ACC112 (cell line): Measurements from ENCODE around the gene EPB41L4A.
"Not testable (repeated sequence)": the region's sequence is repeated elsewhere in the genome, so short reads cannot be mapped to it uniquely, and the experiment has no call there.

ENCODE experiments used
- H2AFZ ChIP-seq: fragments of 200-600 bp; sonication (generic); one replicate; pipeline ENCODE4 v1.6.0; 2017; ENCODE audit warnings: antibody characterized with exemption, low read length; ENCODE audit not compliant: unreplicated experiment
- H3K27ac ChIP-seq: fragments of 200-600 bp; sonication (generic); 2 replicates; pipeline ENCODE4 v1.5.1; 2014; ENCODE audit warnings: low read depth, mild to moderate bottlenecking, antibody characterized with exemption, low read length, moderate library complexity
- H3K27me3 ChIP-seq: fragments of 200-600 bp; sonication (generic); 2 replicates; pipeline ENCODE4 v1.6.1; 2014; ENCODE audit warnings: mild to moderate bottlenecking, antibody characterized with exemption, low read length, moderate library complexity, mixed read lengths; ENCODE audit not compliant: insufficient read depth
- H3K36me3 ChIP-seq: fragments of 200-600 bp; sonication (generic); 2 replicates; pipeline ENCODE4 v1.6.1; 2016; ENCODE audit warnings: mild to moderate bottlenecking, antibody characterized with exemption, low read length, moderate library complexity, mixed read lengths; ENCODE audit not compliant: insufficient read depth
- H3K4me1 ChIP-seq: fragments of 200-600 bp; sonication (generic); one replicate; pipeline ENCODE4 v1.6.1; 2016; ENCODE audit warnings: low read length, mixed read lengths; ENCODE audit not compliant: insufficient read depth, unreplicated experiment, control insufficient read depth
- H3K4me3 ChIP-seq: fragments of 200-600 bp; sonication (generic); 2 replicates; pipeline ENCODE4 v1.5.1; 2014; ENCODE audit warnings: mild to moderate bottlenecking, low read depth, low read length
- H3K79me2 ChIP-seq: fragments of 200-600 bp; sonication (generic); one replicate; pipeline ENCODE4 v1.6.0; 2016; ENCODE audit warnings: low read length; ENCODE audit not compliant: control insufficient read depth, unreplicated experiment, insufficient read depth

EPB41L4A gene

GRCh38 chr5:112216140-112216539 lies 202.9 kb downstream of the EPB41L4A start:
- Histone ChIP-seq H3K4me3 (no peak overlapping the region), H3K4me1 (no peaks in the 10 kb centered on the region), H2AFZ (no peak overlapping the region), H3K79me2 (no peaks in the 10 kb centered on the region), H3K27ac (no peak overlapping the region), H3K27me3 (peaks cover 5% of the 10 kb centered on the region), H3K36me3 (no peaks in the 10 kb centered on the region)

DNA sequence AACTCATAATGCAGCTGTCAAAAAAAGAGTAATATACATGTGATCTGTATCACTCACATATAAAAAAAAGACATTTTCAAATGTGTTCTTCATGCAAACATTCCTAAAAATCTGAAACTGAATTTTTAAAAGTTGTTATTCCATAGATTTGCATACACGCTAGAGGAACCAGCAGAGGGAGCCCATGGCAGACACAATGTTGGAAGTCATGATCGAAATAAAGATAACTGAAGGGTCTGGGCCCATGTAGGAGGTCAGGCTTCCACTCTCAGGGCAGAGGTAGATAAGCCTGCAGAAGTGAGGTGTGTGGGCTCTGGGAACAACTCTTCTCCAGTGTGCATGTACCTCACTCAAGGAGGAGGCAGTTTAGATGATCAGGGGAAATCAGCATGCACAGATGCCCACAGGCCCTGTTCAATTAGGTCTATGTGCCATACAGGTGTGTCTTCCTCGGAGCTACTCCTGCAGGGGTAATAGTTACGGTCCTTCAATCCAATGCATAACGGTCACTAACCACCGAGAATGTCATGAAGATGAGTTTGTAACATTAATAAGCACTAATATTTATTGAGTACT lies 208.6 kb downstream of the EPB41L4A start:
- no peaks in the 10 kb centered on the region for H3K4me1 ChIP-seq
- H3K27me3 ChIP-seq, result peaks cover 17% of the 10 kb centered on the region
- H3K27ac ChIP-seq, result no peak overlapping the region
- H3K79me2 ChIP-seq, result no peaks in the 10 kb centered on the region
- no peaks in the 10 kb centered on the region for H3K36me3 ChIP-seq
- no peak overlapping the region for H3K4me3 ChIP-seq
- H2AFZ ChIP-seq, result no peak overlapping the region

GRCh38 chr5:112208699-112209615 lies 210.1 kb downstream of the EPB41L4A start:
- Histone ChIP-seq H3K27me3 (peaks cover 20% of the 10 kb centered on the region), H2AFZ (no peak overlapping the region), H3K4me3 (no peak overlapping the region), H3K4me1 (no peaks in the 10 kb centered on the region), H3K79me2 (no peaks in the 10 kb centered on the region), H3K36me3 (no peaks in the 10 kb centered on the region), H3K27ac (no peak overlapping the region)

DNA sequence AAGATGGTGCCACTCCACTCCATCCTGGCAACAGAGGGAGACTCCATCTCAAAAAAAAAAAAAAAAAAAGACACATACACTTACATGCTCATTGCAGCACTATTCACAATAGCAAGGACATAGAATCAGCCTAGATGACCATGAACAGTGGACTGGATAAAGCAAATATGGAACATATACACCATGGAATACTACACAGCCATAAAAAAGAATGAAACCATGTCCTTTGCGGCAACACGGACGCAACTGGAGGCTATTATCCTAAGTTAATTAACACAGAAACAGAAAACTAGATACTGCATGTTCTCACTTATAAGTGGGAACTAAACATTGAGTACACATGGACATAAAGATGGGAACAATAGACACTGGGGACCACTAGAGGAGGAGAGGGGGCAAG lies 210.9 kb downstream of the EPB41L4A start:
- H3K4me1 ChIP-seq, H3K27ac ChIP-seq: not testable (repeated sequence)

DNA sequence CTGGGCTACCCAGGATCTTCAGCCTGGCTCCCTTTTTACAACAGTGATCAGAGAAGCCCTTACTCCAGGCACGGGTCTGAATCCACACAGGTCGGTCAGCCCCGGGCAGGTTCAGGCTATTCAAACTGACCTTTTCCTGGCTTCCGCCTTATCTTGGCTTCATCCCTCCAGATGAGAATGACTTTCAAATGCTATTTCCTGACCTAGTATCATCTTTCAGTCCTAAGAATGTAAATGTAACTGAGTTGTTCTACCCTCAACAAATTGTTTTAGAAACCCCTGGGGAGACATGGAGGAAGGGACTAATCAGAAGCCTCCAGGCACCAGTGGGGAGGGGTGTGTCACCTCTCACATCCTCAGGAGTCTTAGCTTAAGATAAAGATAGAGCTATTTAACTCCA lies 213.2 kb downstream of the EPB41L4A start:
- Histone ChIP-seq H3K27me3 (peaks cover 31% of the 10 kb centered on the region), H3K36me3 (no peaks in the 10 kb centered on the region), H2AFZ (no peak overlapping the region), H3K27ac (no peak overlapping the region), H3K4me1 (no peaks in the 10 kb centered on the region), H3K4me3 (no peak overlapping the region), H3K79me2 (no peaks in the 10 kb centered on the region)

More for the DNA sequence above, 210.9 kb downstream of the EPB41L4A start:
- H3K79me2 ChIP-seq, H3K4me3 ChIP-seq, H2AFZ ChIP-seq, H3K36me3 ChIP-seq: not testable (repeated sequence)
- H3K27me3 ChIP-seq, result peaks cover 20% of the 10 kb centered on the region

DNA sequence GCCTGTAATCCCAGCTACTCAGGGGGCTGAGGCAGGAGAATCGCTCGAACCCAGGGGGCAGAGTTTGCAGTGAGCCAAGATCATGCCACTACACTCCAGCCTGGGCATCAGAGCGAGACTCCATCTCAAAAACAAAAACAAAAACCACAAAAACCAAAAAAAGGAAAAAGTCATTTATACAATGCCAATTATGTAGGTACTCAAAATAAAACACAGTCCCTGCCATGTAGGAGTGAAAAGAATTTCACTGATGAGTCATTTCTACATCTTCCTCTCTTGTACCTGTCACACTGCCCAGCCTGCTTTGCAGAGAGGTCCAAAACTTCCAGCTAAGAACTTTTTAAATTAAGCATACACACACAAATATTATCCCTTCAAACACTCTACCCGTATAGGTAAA lies 215.8 kb downstream of the EPB41L4A start:
- Histone ChIP-seq H3K4me1 (no peaks in the 10 kb centered on the region), H2AFZ (no peak overlapping the region), H3K27ac (no peak overlapping the region), H3K4me3 (no peak overlapping the region), H3K36me3 (no peaks in the 10 kb centered on the region), H3K27me3 (peaks cover 52% of the 10 kb centered on the region), H3K79me2 (no peaks in the 10 kb centered on the region)

DNA sequence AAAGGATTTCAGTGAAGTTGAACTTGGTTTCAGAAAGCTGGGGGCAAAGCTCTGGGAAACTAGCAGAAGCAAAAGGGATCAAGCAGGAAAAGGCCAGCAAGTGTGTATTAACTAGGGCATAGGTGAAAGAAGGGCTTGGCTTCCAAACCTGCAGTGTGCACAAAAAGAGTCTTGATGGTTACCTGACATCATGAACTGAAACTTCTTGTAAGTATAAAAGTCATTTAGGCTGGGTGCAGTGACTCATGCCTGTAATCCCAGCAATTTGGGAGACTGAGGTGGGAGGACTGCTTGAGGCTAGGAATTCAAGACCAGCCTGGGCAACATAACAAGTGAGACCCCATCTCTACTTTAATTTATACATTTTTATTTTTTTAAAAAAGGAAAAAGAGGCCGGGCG lies 216.4 kb downstream of the EPB41L4A start:
- Histone ChIP-seq H3K4me1 (no peaks in the 10 kb centered on the region), H3K79me2 (no peaks in the 10 kb centered on the region), H3K36me3 (no peaks in the 10 kb centered on the region), H3K27ac (no peak overlapping the region), H3K27me3 (peaks cover 56% of the 10 kb centered on the region), H3K4me3 (no peak overlapping the region), H2AFZ (no peak overlapping the region)

DNA sequence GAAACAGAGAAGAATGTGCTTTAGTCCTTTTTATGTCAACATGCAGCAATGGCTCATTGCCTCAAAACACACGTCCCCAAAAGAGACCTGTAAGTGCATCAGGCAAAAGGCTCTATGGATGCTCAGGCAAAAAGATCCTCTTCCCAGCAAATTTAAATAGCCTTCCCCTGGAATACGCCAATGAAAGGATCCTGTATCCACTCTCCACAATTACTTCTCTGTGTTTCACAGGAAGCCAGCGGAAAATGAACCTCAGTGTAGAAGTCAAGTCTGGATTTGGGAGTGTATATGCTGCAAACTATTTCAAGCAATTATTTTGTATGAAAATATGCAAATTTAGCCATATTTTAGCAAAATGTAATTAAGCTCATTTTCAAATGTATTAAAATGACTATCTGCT lies 217.9 kb downstream of the EPB41L4A start:
- no peak overlapping the region for H2AFZ ChIP-seq
- no peaks in the 10 kb centered on the region for H3K79me2 ChIP-seq
- no peaks in the 10 kb centered on the region for H3K36me3 ChIP-seq
- H3K27ac ChIP-seq, result no peak overlapping the region
- H3K27me3 ChIP-seq, result peaks cover 61% of the 10 kb centered on the region
- no peaks in the 10 kb centered on the region for H3K4me1 ChIP-seq
- H3K4me3 ChIP-seq, result no peak overlapping the region

DNA sequence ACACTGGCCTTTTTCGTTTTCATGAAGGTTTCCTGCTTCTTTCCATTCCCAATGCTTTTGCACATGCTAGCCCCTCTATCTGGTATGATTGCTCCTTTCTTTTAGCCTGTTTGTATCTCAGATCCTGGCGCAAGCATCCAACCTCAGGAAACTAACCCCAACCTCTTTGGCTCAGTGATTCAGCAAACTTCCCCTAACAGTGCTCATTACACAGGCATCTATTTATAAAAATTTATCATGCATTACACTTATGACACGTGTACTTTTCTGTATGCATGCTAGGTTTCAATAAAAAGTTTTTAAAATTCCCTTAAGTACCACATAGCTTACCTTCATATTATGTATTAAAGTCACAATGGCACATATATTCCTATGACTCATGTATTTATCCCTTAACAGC lies 218.9 kb downstream of the EPB41L4A start:
- H3K4me1 ChIP-seq, result no peaks in the 10 kb centered on the region
- peaks cover 57% of the 10 kb centered on the region for H3K27me3 ChIP-seq
- no peak overlapping the region for H3K27ac ChIP-seq
- H3K36me3 ChIP-seq, result no peaks in the 10 kb centered on the region
- H3K4me3 ChIP-seq, result no peak overlapping the region
- no peak overlapping the region for H2AFZ ChIP-seq
- H3K79me2 ChIP-seq, result no peaks in the 10 kb centered on the region

- Histone ChIP-seq H3K4me3 (no peak overlapping the region), H3K4me1 (no peaks in the 10 kb centered on the region), H3K27me3 (peaks cover 63% of the 10 kb centered on the region), H3K27ac (no peak overlapping the region), H3K36me3 (no peaks in the 10 kb centered on the region), H3K79me2 (no peaks in the 10 kb centered on the region), H2AFZ (no peak overlapping the region)
Observed at GRCh38 chr5:112196584-112196983, 222.5 kb downstream of the EPB41L4A start.

DNA sequence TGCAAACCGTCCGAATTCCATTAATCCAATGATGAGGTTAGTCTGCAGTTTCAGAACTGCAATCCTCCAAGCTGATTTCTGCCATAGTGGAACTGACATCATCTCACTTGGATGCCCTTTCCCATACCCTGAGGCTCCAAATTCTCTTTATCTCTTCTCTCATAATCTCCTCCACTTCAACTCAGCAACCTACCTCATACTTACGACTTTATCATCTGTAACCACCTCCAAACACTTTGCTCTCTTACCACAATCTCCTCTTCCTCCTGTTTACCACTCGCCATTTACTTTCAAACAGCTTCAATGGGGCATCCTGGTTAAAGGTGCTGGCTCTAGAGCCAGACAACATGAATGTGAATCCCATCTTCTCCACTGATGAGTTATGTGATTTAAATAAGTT lies 223.2 kb downstream of the EPB41L4A start:
- Histone ChIP-seq H3K27ac (no peak overlapping the region), H3K27me3 (peaks cover 61% of the 10 kb centered on the region)

More for the DNA sequence above, 223.2 kb downstream of the EPB41L4A start:
- no peak overlapping the region for H2AFZ ChIP-seq
- no peaks in the 10 kb centered on the region for H3K79me2 ChIP-seq
- H3K36me3 ChIP-seq, result no peaks in the 10 kb centered on the region
- H3K4me3 ChIP-seq, result no peak overlapping the region
- no peaks in the 10 kb centered on the region for H3K4me1 ChIP-seq
